Measurements from ENCODE around the gene EDN3.

GRCh38 chr20:59265298-59265697 is 35.1 kb upstream of the EDN3 start:
- TF ChIP-seq POLR2A (IDR thresholded peaks at IDR 0.05; ENCODE audit: control extremely low read depth in 1 of 2, low read depth in 2 of 2, low read length in 2 of 2) (no peak), CTCF (IDR thresholded peaks at IDR 0.05; ENCODE audit: control extremely low read depth in 1 of 3, insufficient read depth in 1 of 3, low read depth in 1 of 3, low read length in 3 of 3) (no peak), CHD2 (IDR thresholded peaks at IDR 0.05; ENCODE audit: low read length) (no peak), BCL11A (IDR thresholded peaks at IDR 0.05; ENCODE audit: low read depth in 2 of 2, low read length in 2 of 2) (no peak), MAFK (IDR thresholded peaks at IDR 0.05; ENCODE audit: low read depth, low read length) (no peak), TCF12 (IDR thresholded peaks at IDR 0.05; ENCODE audit: low read depth, low read length) (no peak), KDM1A (IDR thresholded peaks at IDR 0.05; ENCODE audit: borderline replicate concordance, low read length) (no peak), CHD1 (IDR thresholded peaks at IDR 0.05; ENCODE audit: low read depth, low read length) (no peak)
